Measurements from ENCODE around the gene CAVIN1.

GRCh38 chr17:42399121-42399520, 23.9 kb downstream of the CAVIN1 start:
- TF ChIP-seq CTCF (IDR thresholded peaks at IDR 0.05; ENCODE audit: insufficient read depth, low read length) (no peak), REST (IDR thresholded peaks at IDR 0.05; ENCODE audit: insufficient replicate concordance, low read depth) (no peak), POLR2AphosphoS5 (IDR thresholded peaks at IDR 0.05; ENCODE audit: low read depth) (no peak)

All from HL-60 (cell line).